Stimulated activated CD8-positive, alpha-beta memory T cell treated with anti-CD3 and anti-CD28 coated beads, Interleukin-4, amount 100 ng/mL, for 24 hours (primary cell): Measurements from ENCODE around the gene DENND1C.
"Not testable (repeated sequence)": the region's sequence is repeated elsewhere in the genome, so short reads cannot be mapped to it uniquely, and the experiment has no call there.

Experiments
- DNase-seq: peaks from one replicate; pipeline ENCODE4 v3.0.0-alpha.2; 2020; ENCODE audit warnings: low read depth

Gene DENND1C

DNA sequence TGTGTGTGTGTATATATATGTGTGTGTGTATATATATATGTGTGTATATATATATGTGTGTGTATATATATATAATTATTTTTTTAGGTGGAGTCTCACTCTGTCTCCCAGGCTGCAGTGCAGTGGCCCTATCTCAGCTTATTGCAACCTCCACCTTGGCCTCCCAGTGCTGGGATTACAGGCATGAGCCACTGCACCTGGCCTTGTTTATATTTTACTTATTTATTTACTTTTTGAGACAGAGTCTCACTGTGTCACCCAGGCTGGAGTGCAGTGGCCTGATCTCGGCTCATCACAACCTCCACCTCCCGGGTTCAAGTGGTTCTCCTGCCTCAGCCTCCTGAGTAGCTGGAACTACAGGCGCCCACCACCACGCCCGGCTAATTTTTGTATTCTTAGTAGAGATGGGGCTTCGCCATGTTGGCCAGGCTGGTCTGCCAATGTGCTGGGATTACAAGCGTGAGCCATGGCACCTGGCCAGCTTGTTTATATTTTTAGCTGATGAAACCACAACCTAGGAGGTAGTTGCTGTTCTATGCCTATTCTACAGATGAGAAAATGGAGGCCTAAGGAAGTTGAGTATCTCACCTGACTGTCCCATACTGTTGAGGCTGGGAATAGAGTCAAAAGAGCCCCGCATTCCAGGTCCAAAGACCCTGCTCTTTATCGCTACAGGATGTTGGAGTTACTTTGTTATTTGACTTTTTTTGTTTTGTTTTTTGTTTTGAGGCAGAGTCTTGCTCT lies 26.6 kb upstream of the DENND1C start:
- DNase-seq: not testable (repeated sequence)

DNA sequence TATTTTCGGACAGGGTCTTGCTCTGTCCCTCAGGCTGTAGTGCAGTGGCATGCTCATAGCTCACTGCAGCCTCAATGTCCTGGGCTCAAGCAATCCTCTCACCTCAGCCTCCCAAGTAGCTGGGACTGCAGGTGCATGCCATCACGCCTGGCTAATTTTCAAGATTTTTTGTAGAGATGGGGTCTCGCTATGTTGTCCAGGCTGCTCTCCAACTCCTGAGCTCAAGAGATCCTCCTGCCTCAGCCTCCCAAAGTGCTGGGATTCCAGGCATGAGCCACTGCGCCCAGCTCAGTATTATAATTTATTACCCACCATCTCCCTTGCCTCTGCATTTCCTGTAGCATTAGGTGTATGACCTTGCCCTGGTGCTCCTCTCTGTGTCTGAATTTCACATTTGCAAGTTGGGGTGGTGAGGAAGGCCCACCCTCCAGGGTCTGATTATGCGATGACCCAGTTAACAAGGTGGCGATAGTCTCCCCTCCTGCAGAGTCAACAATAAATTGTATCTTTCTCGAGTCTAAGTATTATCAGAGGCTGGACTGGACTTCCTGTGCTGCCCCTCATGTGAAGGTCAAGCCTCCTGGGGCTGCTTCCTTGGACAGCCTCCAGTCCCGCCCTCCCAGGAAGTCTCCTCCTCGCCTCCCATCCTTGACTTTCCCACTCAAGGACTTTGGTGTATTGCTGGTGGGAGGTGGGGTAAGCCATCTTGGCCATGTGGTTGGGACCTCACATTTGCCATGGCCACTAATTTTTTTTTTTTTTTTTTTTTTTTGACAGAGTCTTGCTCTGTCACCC lies 22.0 kb upstream of the DENND1C start:
- DNase-seq: no peak

DNA sequence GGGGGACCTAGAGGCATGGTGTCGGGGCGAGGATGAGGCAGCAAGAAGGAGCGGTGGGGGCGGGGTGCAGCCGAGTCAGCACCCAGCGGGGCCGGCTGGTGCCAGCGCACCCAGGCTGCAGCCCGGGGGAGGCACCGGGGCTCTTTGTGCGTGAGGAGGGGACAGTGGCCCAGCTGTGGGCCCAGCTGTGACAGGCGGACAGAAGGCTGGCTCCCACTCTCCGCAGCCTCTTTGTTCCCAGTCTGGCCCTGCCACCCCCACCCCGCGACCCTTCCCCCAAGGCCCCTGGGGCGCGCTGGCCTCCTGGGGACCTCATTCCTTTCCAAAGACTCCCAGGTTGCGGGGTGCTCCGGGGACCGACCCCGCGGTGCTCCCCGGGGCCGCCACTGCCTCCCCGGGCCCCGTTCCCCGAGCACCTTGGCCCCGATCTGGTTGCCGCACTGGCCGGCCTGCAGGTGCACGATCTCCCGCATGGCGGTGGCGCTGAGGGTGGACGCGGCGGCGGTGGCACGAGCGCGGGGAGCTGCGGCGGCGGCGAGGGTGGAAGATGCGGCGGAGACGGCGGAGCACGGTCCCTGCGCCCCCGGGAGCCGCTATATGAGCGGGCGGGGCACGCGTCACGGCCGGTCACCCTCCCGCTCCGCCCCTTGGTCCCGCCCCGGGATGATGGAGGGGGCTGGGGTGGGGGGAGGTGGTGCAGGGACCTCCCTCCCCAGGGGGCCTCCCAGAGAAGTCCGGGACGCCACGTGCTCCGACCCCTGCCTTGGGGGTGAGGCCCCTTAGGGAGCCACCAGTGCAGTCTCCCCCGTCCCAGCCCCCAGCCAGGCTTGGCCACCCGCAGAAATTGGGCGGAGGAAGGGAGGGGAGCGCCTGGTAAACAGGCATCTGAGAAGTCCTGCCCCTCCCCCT lies 20.4 kb upstream of the DENND1C start, which contains the start of gene TUBB4A:
TUBB4A (minus strand) TSS at position 570 of the 909 bp plus-strand sequence; CDS start at position 473, 97 bp downstream.
- no peak for DNase-seq

DNA sequence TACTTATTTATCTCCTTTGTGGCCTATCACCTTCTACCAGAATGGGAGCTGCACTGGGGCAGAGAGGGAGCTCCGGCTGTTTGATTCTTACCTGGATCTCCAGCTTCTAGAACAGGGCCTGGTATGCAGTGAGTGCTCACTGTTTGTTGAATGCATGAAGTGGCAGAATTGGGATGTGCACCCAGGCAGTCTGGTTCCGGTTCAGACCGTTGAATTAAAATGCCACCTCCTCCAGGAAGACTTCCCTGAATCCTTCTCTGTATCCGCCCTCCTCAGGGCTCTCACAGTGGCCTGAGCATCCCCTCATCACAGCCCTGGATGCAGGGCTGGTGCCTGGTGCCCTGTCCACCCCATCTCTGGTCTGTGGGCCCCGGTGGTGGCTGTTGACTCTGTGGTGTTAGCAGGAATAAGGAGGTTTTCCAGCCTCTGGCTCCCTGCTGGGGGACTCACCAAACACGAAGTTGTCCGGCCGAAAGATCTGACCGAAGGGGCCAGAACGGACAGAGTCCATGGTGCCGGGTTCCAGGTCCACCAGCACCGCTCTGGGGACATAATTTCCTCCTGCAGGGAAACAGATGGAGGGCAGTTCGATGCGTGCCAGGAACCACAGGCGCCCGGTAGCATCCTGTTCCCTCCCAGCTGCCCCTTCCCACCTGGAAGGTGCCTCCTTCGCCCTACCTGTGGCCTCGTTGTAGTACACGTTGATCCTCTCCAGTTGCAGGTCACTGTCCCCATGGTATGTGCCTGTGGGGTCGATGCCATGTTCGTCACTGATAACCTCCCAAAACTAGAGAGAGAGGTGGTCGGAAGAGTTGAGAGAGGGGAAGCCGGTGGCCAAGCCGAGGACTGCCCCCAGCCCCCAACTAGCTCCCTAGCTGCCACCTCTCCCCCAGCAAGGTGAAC lies 19.5 kb upstream of the DENND1C start:
- no peak for DNase-seq

DNA sequence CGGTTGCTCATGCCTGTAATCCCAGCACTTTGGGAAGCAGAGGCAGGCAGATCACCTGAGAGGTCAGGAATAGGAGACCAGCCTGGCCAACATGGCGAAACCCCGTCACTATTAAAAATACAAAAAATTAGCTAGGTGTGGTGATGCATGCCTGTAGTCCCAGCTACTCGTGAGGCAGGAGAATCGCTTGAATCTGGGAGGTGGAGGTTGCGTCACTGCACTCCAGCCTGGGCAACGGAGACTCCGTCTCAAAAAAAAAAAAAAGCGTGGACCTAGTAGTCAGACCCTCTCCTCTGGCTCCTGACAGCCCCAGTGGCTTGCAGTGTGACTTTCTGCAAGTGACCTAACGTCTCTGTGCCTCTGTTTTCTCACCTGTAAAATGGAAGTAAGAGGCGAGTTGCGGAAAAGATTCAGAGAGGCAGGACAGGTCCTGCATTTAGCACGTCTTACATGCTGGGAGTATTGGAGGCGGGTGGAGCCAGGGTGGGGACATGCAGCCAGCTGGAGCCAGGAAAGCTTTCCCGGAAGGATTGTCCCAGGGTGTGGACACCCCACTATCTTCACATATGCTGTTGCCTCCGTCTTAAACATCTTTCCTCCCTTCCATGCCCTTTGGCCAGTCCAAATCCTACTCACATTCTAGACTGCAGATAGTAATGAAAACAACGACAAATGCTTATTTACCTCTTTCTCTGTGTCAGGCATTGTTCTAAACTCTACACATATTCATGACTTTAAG lies 17.6 kb upstream of the DENND1C start:
- DNase-seq: no peak

DNA sequence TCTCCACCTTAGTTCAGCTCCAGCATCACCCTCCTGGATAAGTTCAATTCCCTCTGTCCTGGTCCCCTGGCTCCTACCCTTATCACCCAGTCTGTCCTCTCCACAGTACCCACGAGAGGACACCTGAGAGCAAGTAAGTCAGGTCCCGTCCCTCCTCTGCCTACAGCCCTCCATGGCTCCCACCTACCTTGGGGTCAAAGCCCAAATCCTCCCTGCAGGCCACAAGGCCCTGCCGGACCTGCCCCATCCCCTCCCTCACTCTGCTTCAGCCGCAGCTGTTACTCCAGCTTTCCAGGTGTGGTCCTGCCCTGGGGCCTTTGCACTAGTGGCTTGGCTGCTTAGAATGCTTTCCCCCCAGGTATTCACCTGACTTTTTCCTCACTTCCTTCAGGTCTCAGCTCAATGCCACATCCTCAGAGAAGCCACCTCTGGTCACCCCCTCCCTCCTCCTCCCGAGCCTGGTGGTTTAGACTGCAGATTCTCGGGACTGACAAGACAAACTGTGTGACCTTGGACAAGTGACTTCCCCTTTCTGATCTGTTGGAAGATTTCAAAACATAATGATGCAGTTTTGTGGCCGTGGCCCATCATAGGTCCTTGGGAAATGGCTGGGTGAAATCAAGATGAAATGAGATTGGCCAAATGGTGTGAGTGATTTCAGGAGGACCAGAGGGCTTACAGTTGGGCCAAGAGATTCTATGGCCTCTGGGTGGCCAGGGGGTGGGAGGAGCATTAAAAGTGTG lies 16.9 kb upstream of the DENND1C start:
- DNase-seq: no peak

DNA sequence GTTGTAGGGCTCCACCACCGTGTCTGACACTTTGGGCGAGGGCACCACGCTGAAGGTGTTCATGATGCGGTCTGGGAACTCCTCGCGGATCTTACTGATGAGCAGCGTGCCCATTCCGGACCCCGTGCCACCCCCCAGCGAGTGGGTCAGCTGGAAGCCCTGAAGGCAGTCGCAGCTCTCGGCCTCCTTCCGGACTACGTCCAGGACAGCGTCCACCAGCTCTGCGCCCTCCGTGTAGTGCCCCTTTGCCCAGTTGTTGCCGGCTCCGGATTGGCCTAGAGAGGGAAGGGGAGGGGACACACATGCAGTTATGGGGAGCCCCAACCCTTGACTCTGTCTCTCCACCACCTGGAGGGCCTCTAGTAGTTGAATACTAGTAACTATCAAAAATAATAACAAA lies 14.4 kb upstream of the DENND1C start:
- DNase-seq: no peak

DNA sequence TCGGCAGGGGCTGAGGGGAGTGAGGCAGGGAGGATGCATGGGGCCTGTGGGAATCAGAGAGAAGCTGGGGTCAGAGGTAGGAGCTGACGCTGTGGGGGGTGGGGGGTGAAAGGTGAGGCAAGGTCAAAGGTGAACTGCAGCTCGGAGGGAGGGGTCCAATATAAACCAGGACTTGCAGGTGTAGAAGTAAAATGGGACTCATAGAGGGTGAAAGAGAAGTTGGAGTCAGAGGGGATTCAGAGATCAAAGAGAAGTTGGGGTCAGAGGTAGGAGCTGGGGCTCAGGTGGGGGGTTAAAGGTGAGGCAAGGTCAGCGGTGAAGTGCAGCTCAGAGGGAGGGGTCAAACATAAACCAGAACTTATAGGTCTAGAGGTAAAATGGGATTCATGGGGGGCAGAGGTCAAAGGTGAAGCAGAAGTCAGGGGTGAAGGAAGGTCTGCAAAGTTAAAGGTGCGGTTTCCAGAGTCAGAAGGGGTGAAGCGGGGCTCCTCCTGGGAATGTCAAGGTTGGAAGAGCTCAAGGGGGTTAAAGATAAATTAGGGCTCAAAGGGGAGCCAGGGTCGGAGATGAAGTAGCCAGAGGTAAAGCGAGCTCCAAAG lies 12.9 kb upstream of the DENND1C start:
- DNase-seq: no peak

DNA sequence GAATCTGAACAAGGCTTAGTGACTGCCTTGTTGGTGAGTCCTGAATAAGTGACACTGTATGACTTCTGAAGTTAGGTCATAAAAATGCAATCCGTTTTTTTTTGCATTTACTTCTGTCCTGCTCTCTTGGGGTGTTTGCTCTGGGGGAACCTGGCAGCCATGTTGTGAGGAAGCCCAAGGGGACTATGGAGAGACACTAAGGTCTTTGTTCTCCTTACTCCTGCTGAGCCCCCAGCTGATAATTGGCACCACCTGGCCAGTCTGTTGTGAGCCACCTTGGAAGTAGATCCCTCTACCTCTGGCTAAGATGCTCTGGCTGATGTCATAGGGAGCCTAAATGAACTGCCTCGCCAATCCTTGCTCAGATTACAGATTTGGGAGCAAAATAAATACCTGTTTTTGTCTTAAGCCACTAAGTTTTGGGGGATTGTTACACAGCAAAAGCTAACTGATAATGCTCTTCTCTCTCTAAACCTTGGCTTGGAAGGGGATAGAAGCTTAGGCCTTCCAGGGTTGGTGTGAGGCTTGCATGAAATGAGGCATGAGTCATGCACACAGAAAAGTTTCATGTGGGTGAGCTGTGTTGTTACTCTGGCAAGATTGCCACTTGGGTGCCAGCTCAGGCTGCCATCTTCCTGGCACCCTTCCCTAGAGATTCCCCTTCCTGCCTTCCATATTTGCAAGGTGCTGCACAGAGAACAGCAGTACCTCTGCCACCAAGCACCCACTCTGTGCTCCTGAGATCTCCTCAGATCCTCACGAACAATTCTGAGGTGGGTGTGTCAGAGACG lies 10.4 kb upstream of the DENND1C start:
- no peak for DNase-seq

DNA sequence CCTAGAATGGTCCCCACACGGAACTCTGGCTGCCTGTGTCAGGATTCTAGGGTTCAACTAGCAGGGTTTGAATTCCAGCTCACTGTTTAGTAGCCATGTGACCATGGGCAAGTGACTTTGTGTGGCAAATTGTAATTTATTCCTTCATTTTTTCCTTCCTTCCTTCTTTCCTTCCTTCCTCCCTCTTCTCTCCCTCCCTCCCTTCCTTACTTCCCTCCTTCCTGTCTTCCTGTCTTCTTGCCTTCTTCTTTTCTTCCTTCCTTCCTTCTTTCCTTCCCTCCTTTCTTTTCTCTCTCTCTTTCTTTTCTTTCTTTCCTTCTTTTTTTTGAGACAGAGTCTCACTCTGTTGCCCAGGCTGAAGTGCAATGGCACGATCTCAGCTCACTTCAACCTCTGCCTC lies 8.5 kb upstream of the DENND1C start:
- DNase-seq: no peak

DNA sequence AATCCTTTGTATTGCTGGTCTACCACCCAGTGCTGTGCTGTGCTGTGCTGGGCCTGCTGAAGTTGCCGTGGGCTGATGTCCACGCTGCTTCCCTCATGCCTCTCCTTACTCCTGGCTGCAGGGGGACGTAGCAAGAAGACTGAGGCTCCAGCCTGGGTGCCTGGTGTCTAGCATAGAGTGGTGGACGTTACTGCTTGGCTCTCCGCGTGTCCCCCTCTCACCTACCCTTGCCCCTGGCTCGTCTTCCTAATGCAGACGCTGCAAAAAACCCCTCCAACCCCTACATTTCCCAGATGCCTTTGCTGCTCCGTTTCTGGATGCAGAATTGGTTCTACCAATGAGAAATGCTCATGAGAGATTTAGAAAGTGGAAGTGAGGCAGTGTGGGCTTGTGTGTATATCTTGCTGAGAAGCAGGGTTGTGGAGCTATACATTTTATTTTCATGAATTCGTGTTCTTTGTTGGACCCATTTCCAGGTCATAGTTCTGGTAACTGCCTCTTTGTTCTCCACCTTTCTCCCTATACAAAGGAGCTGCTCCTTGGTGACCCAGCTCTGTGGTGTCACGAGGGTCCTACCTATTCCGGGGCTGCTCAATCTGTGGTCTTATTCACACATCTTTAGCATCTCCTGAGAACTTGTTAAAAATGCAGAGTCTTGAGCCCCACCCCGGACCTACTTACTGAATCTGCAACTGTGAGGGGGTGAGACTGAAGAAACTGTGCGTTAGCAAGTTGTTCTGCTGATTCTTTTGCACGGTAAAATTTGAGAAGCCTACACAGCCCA lies 7.9 kb upstream of the DENND1C start:
- DNase-seq: no peak

DNA sequence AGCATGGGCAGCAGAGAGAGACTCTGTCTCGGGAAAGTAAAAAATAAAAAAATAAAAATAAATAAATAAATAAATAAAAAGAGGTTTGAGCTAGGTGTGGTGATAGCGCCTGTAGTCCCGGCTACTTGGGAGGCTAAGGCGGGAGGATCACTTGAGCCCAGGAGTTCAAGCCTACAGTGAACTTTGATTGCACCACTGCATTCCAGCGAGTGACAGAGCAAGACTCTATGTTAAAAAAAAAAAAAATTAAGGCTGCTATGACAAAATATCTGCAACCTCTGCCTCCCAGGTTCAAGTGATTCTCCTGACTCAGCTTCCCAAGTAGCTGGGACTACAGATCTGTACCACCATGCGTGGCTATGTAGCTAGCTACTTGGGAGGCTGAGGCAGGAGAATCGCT lies 3.2 kb upstream of the DENND1C start:
- DNase-seq: no peak

DNA sequence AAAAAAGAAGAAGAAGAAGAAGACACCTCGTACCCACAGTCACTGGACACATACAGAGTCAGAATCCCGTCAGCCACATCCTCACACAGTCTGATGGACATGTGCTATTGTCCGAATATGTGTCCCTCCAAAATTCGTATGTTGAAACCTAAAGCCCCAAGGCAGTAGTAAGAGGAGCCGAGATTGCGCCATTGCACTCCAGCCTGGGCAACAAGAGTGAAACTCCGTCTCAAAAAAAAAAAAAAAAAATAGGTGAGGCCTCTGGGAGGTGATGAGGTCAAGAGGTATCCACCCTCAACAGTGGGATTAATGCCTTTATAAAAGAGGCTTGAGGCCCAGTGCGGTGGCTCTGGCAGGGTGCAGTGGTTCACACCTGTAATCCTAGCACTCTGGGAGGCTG lies 2.6 kb upstream of the DENND1C start:
- DNase-seq: no peak

DNA sequence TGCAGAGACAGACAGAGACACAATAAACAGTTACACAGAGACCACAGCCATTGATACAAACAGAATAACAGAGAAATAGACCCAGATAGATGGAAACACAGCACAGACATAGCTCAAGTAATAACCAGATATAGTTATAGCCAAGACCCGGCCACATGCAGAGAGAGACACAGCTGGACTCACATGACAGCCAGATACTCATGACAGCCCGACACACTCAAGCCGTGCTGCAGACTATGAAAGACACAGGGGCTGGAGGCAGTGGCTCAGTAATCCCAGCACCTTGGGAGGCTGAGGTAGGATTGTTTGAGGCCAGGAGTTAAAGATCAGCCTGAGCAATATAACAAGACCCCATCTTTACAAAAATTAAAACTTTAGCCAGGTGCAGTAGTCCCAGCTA lies 1.6 kb upstream of the DENND1C start:
- no peak for DNase-seq

DNA sequence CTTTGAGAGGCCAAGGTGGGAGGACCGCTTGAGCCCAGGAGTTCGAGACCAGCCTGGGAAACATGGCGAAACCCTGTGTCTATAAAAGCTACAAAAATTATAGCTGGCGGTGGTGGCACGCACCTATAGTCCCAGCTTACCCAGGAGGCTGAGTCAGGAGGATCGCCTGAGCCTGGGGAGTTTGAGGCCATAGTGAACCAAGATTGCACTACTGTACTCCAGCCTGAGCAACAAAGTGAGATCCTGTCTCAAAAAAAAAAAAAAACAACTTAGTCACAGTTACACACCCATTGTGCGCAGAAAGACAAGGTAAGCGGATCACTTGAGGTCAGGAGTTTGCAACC lies 728 bp upstream of the DENND1C start:
- DNase-seq: no peak

DNA sequence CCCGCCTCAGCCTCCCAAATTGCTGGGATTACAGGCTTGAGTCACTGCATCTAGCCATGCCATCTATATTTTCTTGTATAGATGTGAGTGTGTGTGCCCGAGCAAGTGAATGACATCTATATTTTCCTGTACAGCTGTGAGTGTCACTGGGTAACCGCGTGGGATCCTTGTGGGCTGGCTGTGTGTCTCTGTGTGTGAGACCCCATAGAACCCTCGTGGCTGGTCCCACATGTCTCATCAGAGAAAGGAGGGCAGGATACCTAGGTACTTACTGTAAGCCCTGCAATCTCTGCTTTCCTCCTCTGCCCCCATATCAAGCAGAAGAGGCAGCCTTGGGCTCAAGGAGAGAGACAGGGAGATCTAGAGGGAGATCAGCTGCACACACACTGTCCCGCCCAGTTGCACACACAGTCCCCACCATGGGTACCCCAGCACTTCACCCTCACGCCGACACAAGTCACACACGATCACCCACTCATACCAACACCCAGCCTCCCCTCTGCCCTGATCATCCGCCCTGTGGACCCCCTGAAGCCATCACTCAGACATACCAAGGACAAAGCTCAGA lies 655 bp downstream of the DENND1C start:
- DNase-seq: no peak

DNA sequence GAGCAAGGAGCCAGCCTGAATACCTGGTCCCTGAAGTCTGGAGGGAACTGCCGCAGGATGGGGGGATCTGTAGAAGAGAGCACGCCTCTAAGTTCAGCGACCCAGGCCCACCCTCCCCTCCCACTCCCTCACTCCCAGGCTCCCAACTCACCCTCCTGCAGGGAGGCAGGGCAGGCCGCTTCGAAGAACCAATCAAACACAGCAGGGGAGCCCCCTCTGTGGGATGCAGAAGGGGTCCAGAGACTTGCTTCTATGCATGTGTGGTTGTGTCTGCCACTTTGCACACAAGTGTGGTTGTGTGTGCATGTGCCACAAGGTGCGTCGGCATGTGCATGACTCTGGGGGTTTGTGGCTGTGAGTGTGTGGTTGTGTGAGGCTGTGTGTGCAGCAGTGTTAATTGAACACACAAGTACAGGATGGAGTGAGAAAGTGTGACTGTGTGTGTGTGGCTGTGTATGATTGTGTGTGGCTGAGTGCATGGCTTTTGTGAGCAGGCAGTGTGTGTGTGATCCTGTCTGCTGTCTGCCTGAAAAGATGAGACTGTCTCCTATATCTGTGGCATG lies 1.7 kb downstream of the DENND1C start:
- DNase-seq: no peak
